ENCODE results near the gene ACLY.

ACLY gene

DNA sequence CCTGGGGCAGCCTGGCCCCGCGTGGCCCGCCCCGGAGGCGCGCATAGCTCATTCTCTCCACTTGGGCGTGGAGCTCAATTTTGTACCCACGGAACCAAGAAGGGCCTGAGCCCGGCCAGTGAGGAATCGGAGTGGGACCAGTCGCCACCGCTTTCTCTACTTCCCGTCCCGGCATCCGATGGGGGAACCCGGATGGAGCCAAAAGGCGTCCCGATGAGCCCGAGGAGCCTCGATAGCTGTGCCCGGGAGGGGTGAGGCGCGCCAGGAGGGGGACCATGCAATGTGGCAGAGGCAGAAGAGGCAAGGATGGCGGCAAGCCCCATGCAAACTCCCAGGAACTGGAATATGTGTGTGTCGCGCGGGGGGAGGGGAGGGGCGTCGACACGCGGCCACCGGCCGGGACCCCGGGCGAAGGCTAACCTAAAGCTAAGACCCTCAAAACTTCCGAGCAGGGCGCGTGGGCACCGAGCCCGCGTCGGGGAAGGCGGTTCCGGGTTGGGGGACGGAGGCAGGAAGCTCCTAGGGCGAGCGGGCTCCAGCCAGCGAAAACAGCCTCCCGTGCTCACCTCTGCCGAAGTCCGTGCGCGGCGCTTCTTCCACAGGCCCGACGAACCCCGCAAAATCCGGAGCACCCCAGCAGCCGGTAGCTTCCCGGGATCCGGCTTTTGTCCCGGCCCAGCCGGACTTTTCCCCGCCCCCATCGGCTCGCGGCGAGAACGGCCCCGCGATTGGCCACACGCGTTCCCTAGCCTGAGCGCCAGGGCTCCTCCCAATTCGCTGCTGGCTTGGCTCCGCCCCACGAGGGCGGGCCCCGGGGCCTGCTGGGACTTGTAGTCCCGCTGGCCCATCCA, at the start of gene ACLY:
TSS of gene ACLY (minus strand) at position 638 of the 851 bp plus-strand sequence. CDS start 5,078 bp downstream, outside the sequence.
- DNase-seq (ENCODE audit: low spot score) = peak; percentile 98

- DNase-seq (ENCODE audit: low spot score) = no peak
Measured at GRCh38 chr17:41967921-41968578, 49.3 kb upstream of the ACLY start.

DNA sequence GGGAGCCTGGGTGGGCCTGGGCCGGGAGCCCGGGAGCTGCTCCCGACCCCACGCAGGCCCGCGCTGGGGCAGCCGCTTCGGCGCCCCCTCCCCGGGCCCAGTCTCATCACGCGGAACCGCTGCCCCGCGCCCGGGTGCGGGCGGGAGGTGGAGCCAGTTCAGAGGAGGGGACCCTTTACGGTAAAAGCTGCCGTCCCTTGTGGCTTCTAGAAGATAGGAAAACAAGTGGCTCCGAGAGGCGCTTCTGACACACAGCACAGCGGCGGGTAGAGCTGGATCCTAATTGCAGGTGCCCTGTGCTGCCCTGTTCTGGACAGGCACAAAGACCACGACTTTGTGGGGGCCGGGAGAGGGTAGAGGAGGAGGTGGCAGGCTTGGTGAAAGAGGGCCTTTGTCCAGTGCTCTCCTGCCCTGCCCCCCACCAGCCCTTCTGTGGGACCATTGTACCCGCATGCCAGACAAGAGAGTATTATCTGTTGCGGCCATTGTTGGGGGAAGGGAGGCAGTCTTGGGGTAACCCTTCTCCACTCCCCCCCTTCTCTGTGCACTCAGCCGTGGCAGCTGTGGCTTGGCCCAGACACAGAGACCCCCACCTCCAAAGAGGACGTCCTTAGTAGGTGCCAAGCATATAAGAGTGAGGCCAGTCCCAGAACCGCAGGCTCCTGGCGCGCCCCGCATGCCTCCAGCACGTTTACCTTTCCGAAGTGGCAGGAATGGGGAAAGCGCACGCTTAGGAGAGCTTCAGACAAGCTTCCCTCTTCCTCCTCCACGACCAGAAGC, 48.6 kb upstream of the ACLY start:
- DNase-seq (ENCODE audit: low spot score) = peak; percentile 98

- DNase-seq (ENCODE audit: low spot score) = peak; percentile 89
Measured at GRCh38 chr17:41966463-41967140, 47.9 kb upstream of the ACLY start, which contains the start of gene CNP. CNP (plus strand) TSS chr17:41966795; CDS start chr17:41966885, 90 bp downstream.

GRCh38 chr17:41965694-41966462, 47.1 kb upstream of the ACLY start:
- DNase-seq (ENCODE audit: low spot score) = no peak

DNA sequence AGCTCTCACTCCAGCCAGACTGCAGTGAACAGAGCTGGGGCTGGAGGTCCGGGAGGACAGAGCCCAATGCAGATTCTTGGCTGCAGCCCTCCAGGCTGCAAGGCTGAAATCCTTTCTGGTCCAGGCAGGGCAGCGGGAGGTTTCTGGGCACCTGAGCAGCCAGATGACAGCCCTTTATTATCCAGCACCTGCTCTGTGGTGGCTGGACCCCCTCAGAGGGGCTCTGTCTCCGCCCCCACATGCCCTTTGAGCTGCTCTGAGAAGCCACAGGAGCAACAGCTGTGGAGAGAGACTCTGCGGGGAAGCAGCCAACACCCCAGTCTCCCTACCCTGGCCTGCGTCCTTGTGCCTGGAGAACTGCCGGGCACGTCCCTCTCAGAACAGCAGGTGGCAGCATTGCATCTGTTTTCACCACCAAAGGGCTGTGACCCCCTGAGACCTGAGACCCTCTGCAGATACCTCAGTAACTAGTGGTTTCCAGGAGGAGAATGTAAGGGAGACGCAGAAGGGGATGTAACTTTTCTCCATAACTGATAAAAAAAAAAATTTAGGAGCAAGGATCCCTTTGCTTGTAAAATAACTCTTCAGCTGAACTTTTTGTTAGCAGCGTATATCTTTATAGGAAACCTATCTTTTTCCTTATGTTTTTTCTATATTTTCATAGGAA, 44.1 kb upstream of the ACLY start:
- DNase-seq (ENCODE audit: low spot score) = peak; percentile 82

DNA sequence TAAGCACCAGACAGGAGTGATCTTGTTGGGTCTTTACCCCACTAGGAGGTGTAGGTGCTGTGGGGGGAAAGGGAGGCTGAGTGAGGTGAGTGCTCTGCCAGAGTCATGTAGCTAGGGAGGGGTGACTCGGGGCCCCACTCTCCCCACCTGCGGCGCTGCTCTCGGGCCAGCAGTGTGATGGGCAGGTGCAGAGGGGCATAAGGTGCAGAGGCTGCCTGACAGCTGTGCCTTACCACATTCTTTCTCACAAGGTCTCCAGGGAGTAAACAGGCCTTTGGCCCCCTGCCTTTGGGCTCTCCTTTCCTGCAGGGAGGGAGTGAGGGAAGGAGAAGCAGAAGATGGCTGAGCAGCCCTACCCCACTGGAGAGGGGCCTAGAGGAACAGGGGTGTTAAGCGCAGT, 43.4 kb upstream of the ACLY start:
- no peak for DNase-seq (ENCODE audit: low spot score)

DNA sequence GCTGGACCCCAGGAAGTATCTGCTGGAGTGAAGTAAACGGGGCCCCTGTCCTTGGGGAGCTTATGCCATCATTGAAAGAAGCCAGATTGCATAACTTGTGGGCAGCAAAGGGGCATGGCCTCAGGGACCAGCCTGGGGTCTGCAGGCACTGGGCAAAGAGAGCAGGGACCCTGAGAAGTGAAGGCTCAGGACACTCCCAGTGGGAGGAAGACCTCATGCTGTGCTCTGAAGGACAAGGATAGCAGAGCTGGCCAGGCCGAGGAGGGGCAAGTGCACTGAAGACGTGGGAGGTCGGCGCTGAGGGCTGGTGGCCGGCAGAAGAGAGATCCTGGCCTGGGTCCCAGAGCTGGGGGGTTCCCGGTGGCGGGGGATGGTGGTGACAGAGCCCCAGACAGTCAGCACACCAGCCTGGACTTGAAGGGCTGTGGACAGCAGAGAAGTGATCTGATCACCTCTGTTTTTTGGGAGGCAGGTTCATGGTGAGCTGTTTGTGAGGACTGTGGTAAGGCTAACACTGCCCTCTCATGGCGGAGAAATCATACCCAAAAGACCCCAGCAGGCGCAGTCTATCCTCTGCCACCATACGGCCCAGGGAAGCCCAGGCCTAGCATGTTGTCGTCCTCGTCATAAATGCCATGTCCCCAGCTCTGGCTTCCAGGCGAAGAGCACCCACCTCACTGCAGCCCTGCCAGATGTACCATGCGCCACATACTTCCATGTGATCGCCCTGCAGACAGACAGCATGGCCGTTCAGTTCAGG, 40.8 kb upstream of the ACLY start:
- no peak for DNase-seq (ENCODE audit: low spot score)

DNA sequence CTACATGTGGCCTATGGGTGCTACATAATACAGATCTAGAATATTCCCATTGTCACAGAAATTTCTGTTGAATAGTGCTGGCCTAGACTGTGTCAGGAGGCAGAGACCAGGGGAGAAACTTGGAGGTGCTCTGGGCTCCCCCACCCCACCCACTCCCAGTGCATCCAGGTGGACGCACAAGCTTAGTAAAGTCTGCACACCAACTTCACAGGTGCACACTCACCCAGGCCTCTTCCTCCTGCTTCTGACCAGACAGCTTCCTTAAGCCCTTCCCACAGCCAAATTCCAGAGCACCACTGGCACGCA, 40.2 kb upstream of the ACLY start:
- no peak for DNase-seq (ENCODE audit: low spot score)

GRCh38 chr17:41957869-41958439, 39.2 kb upstream of the ACLY start:
- DNase-seq (ENCODE audit: low spot score) = no peak

GRCh38 chr17:41957031-41957868, 38.5 kb upstream of the ACLY start:
- DNase-seq (ENCODE audit: low spot score) = no peak

DNA sequence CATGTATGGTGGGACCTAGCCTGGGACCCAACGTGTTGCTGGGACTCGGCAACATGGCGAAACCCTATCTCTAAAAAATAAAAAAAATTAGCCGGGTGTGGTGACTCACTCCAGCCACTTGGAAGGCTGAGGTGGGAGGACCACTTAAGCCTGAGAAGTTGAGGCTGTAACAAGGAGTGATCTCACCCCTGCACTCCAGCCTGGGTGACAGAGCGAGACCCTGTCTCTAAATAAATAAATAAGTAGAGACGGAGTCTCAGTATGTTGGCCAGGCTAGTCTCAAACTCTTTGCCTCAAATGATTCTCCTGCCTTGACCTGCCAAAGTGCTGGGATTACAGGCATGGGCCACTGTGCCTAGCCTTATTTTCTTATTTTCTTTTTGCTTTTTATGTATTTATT, 37.8 kb upstream of the ACLY start:
- DNase-seq (ENCODE audit: low spot score) = no peak

GRCh38 chr17:41948762-41949460, 30.2 kb upstream of the ACLY start:
- no peak for DNase-seq (ENCODE audit: low spot score)

DNA sequence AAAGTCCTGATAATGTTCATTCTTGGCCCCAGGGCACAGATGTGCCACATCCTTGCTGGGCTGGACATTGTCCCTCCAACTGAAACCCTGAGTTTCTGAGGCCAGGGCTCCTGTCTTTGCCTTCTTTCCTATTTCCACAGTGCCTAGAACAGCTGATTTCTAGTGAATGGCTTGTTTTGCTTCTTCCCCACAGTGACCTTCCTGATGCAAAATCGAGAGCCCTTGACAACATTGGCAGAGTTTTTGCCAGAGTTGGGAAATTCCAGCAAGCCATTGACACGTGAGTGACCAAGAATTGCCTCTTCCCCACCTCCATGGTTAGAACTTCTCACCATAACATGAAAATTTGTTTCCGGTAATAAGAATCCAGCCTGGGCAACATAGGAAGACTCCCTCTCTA, 26.2 kb upstream of the ACLY start:
- no peak for DNase-seq (ENCODE audit: low spot score)

DNA sequence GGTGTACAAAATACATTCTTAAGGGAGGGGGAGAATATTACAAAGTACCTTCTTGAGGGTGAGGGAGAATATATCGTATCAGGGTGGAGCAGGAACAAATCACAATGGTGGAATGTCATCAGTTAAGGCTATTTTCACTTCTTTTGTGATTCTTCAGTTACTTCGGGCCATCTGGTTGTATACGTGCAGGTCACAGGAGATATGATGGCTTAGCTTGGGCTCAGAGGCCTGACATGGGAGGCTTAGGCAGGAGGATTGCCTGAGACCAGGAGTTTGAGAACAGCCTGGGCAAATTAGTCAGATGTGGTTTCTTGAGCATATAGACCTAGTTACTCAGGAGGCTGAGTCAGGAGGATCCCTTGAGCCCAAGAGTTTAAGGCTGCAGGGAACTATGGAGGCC, 24.7 kb upstream of the ACLY start:
- DNase-seq (ENCODE audit: low spot score) = no peak

DNA sequence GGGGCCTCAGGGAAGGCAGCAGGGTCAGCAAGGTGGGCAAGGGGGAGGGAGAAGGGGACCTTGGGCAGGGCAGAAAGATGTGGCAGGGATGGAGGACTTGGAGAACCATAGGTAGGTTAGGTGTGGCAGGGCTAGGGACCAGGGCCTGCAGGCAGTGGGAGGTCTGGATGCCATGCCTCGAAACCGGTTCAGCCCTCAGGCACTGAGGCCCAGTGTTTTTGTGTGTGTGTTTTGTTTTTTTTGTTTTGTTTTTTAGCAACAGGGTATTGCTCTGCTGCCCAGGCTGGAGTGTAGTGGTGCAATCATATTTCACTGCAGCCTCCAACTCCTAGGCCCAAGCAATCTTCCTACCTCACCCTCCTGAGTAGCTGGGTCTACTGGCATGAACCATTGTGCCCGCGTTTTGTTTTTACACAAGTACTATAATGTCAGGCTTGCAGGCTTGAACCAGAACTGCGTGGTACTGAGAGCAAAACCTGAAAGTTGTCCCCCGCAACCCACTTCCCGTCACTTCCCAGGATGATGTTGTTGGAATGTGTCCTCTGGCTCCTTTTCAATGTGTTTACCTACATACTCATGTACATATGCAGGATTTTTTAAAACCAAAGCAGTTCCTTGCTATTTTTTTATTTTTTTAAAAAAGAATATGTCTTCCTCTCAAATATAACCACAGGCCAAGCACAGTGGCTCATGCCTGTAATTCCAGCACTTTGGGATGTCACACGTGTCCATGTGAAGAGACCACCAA, 24.0 kb upstream of the ACLY start:
- no peak for DNase-seq (ENCODE audit: low spot score)

DNA sequence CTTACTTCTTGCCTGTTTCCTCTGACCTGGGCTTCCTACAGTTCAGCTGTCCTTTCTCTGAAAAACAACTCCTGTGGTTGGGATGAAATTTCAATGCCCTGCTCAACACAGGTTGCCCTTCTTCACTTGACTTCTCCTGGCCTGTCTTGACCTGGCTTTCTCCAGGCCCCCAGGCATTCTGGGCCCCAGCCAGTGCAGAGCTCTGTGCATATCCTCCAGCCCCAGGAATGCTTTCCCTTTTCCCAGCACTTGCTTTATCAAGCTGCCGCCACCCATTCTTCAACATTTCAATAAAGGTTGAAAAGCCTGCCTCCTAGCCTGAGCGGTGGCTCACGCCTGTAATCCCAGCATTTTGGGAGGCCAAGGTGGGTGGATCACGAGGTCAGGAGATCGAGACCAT, 22.4 kb upstream of the ACLY start:
- DNase-seq (ENCODE audit: low spot score) = no peak

Measured in pons (tissue), 1 donor.